GM10847 (cell line): ENCODE results near the gene HMGCLL1.

ENCODE experiments used
- POLR2A ChIP-seq: IDR thresholded peaks from 2 replicates; pipeline ENCODE4 v1.6.1; 2011; ENCODE audit not compliant: insufficient read length; ENCODE audit errors: extremely low read depth

The HMGCLL1 gene

GRCh38 chr6:55433446-55434130 lies 145.4 kb downstream of the HMGCLL1 start:
- TF ChIP-seq POLR2A = no peak

- no peak for TF ChIP-seq POLR2A
These were observed 155.1 kb downstream of the HMGCLL1 start for GRCh38 chr6:55423933-55424332.

- TF ChIP-seq POLR2A = no peak
These were observed 168.3 kb downstream of the HMGCLL1 start for GRCh38 chr6:55410674-55411073.

- no peak for TF ChIP-seq POLR2A
These were observed 173.3 kb downstream of the HMGCLL1 start for GRCh38 chr6:55405474-55406235.

- TF ChIP-seq POLR2A = no peak
These were observed 179.6 kb downstream of the HMGCLL1 start for GRCh38 chr6:55399351-55399750.

GRCh38 chr6:55397986-55398385 lies 181.0 kb downstream of the HMGCLL1 start:
- no peak for TF ChIP-seq POLR2A

GRCh38 chr6:55395871-55396270 lies 183.1 kb downstream of the HMGCLL1 start:
- TF ChIP-seq POLR2A = no peak

- TF ChIP-seq POLR2A = no peak
These were observed 190.8 kb downstream of the HMGCLL1 start for GRCh38 chr6:55388211-55388610.
